Upper lobe of right lung (tissue), 1 donor: Measurements from ENCODE around the gene NME5. TPM values are rescaled to one million over a fixed set of nuclear protein-coding genes. Genes with fewer than 3 reads are reported as not detected.

Experiments used
- ATAC-seq: fragments of 200-7000 bp; cut with Tn5 transposase; one replicate; pipeline ENCODE4 v1.9.1; 2020; ENCODE audit warnings: mild to moderate bottlenecking, moderate library complexity
- DNase-seq: peaks from one replicate; pipeline ENCODE4 v3.0.0-alpha.2; 2020
- H3K27ac ChIP-seq: fragments of 200-600 bp; one replicate; pipeline ENCODE4 v1.8.0; 2022
- H3K27me3 ChIP-seq: fragments of 200-600 bp; one replicate; pipeline ENCODE4 v1.8.0; 2022; ENCODE audit warnings: mild to moderate bottlenecking
- H3K36me3 ChIP-seq: fragments of 200-600 bp; one replicate; pipeline ENCODE4 v1.8.0; 2022
- H3K4me1 ChIP-seq: fragments of 200-600 bp; one replicate; pipeline ENCODE4 v1.8.0; 2022
- H3K4me3 ChIP-seq: fragments of 200-600 bp; one replicate; pipeline ENCODE4 v1.8.0; 2022; ENCODE audit warnings: mild to moderate bottlenecking
- H3K9me3 ChIP-seq: fragments of 200-600 bp; one replicate; pipeline ENCODE4 v1.8.0; 2022
- intact Hi-C: fragments of 100-400 bp; cut with DNase I; formaldehyde crosslinking; loops from one replicate; pipeline ENCODE4 v1.11.0; 2022
- total RNA-seq: library from RNA; stranded (reverse); fragmentation: NEBNext Ultra II Directional; extraction: Animal tissue kit (Norgen Biotek cat#: 25700); gene quantifications from one replicate; pipeline ENCODE4 v1.2.1, GENCODE V29; 2021
- TF ChIP-seq, protein P1 (sequence below): fragments of 200-600 bp; IDR thresholded peaks from one replicate; pipeline ENCODE4 v1.8.0; 2022; ENCODE audit warnings: antibody characterized with exemption
- donor health status: DM: no; HTN: yes; CAD: no; lungs with severe emphysema.

Gene NME5
- total RNA-seq, 1 donor from 2014 or later: 2.4 TPM

GRCh38 chr5:138102454-138103318 lies 36.5 kb downstream of the NME5 start:
- TF ChIP-seq, protein P1, sequence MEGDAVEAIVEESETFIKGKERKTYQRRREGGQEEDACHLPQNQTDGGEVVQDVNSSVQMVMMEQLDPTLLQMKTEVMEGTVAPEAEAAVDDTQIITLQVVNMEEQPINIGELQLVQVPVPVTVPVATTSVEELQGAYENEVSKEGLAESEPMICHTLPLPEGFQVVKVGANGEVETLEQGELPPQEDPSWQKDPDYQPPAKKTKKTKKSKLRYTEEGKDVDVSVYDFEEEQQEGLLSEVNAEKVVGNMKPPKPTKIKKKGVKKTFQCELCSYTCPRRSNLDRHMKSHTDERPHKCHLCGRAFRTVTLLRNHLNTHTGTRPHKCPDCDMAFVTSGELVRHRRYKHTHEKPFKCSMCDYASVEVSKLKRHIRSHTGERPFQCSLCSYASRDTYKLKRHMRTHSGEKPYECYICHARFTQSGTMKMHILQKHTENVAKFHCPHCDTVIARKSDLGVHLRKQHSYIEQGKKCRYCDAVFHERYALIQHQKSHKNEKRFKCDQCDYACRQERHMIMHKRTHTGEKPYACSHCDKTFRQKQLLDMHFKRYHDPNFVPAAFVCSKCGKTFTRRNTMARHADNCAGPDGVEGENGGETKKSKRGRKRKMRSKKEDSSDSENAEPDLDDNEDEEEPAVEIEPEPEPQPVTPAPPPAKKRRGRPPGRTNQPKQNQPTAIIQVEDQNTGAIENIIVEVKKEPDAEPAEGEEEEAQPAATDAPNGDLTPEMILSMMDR: no peak
- DNase-seq: no peak
- Histone ChIP-seq H3K4me3 (no peak overlapping the region), H3K36me3 (no peaks in the 10 kb centered on the region), H3K4me1 (no peaks in the 10 kb centered on the region), H3K9me3 (no peaks in the 10 kb centered on the region), H3K27me3 (peaks cover 8% of the 10 kb centered on the region), H3K27ac (no peak overlapping the region)
- intact Hi-C loops: no loop called here
- no peak for ATAC-seq

GRCh38 chr5:138096997-138097828 lies 42.0 kb downstream of the NME5 start:
- ATAC-seq (no peak), DNase-seq (no peak)
- H3K27ac ChIP-seq: no peak overlapping the region
- TF ChIP-seq, protein P1: no peak
- intact Hi-C loops: no loop called here
- no peak overlapping the region for H3K4me3 ChIP-seq
- no peaks in the 10 kb centered on the region for H3K4me1 ChIP-seq
- H3K36me3 ChIP-seq: no peaks in the 10 kb centered on the region
- H3K27me3 ChIP-seq: peaks cover 8% of the 10 kb centered on the region
- H3K9me3 ChIP-seq: no peaks in the 10 kb centered on the region

- no peak overlapping the region for H3K27ac ChIP-seq
- H3K27me3 ChIP-seq: peaks cover 8% of the 10 kb centered on the region
- intact Hi-C loops: no loop called here
- no peaks in the 10 kb centered on the region for H3K4me1 ChIP-seq
- no peak overlapping the region for H3K4me3 ChIP-seq
- TF ChIP-seq, protein P1: no peak
- H3K9me3 ChIP-seq: no peaks in the 10 kb centered on the region
- DNase-seq (no peak), ATAC-seq (no peak)
- no peaks in the 10 kb centered on the region for H3K36me3 ChIP-seq
These were observed 42.9 kb downstream of the NME5 start for GRCh38 chr5:138096363-138096762.

DNA sequence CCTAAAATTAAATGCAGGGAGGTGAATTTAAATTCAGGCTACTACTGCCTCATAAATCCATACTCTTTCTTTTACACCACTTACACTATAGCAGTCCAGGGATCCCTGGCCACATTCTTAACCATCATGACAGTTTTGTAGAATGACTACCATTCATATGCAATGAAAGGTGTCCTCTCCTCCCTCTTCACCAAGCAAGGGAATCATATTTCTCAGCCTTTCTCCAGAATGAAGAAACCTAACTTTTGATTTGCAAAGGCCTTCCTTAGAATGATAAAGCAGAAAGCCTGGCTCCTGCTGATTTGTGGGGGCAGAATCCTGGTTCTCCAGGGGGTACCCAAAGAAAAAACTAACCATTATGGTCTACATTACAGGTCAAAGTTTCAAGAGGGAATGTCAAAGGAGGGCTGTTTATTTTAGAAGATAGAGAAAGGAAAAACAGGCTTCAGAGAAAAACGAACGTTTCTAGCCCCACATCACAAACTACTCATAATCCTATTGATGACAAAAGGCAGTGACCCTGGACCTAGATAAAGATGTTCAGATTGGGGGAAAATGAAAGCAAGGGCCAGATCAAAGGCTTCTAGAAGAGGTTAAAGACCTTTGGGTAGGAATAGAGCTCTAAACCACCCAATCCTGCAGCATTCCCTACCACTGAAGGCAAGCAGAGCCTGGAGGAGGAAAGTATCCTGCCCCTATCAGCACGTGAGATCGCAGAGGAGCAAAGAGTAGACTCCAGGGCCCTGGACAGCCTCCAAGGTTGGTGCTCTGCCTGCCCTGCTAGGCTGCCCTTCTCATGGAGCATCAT lies 43.9 kb downstream of the NME5 start:
- H3K4me1 ChIP-seq: no peaks in the 10 kb centered on the region
- no peak overlapping the region for H3K27ac ChIP-seq
- no peak overlapping the region for H3K4me3 ChIP-seq
- peaks cover 8% of the 10 kb centered on the region for H3K27me3 ChIP-seq
- TF ChIP-seq, protein P1: no peak
- intact Hi-C loops: no loop called here
- ATAC-seq (no peak), DNase-seq (no peak)
- no peaks in the 10 kb centered on the region for H3K9me3 ChIP-seq
- no peaks in the 10 kb centered on the region for H3K36me3 ChIP-seq

GRCh38 chr5:138093036-138093435 lies 46.2 kb downstream of the NME5 start:
- no peaks in the 10 kb centered on the region for H3K9me3 ChIP-seq
- H3K4me3 ChIP-seq: no peak overlapping the region
- intact Hi-C loops: no loop called here
- no peak overlapping the region for H3K27ac ChIP-seq
- H3K36me3 ChIP-seq: no peaks in the 10 kb centered on the region
- H3K27me3 ChIP-seq: no peaks in the 10 kb centered on the region
- DNase-seq (no peak), ATAC-seq (no peak)
- no peaks in the 10 kb centered on the region for H3K4me1 ChIP-seq
- TF ChIP-seq, protein P1: no peak
